RWPE2 (cell line): Measurements from ENCODE around the gene CASTOR1.

ENCODE experiments used
- ATAC-seq: fragments of 200-7000 bp; cut with Tn5 transposase; 3 replicates; pipeline ENCODE4 v1.9.1; 2021; ENCODE audit warnings: low read depth
- DNase-seq: peaks from one replicate; pipeline ENCODE4 v3.0.0-alpha.2; 2020; ENCODE audit warnings: low spot score
- H3K27ac ChIP-seq: fragments of 450-650 bp; 2 replicates; pipeline ENCODE4 v1.5.1; 2017; ENCODE audit warnings: mild to moderate bottlenecking; ENCODE audit not compliant: poor library complexity, severe bottlenecking
- H3K27me3 ChIP-seq: fragments of 250-450 bp; sonication (Bioruptor Pico); 2 replicates; pipeline ENCODE4 v1.5.1; 2021; ENCODE audit warnings: mild to moderate bottlenecking, moderate library complexity; ENCODE audit not compliant: insufficient read depth, poor library complexity, severe bottlenecking
- H3K36me3 ChIP-seq: fragments of 250-450 bp; sonication (Bioruptor Pico); 2 replicates; pipeline ENCODE4 v1.5.1; 2020; ENCODE audit warnings: low read depth, mild to moderate bottlenecking, moderate library complexity
- H3K4me1 ChIP-seq: fragments of 250-450 bp; sonication (Bioruptor Pico); 2 replicates; pipeline ENCODE4 v1.5.1; 2021; ENCODE audit warnings: mild to moderate bottlenecking, moderate library complexity; ENCODE audit not compliant: insufficient read depth, poor library complexity, severe bottlenecking
- H3K4me3 ChIP-seq: fragments of 250-450 bp; sonication (Bioruptor Pico); 2 replicates; pipeline ENCODE4 v1.5.1; 2021; ENCODE audit warnings: mild to moderate bottlenecking, moderate library complexity; ENCODE audit not compliant: severe bottlenecking
- H3K9me3 ChIP-seq: fragments of 250-450 bp; sonication (Bioruptor Pico); 2 replicates; pipeline ENCODE4 v1.5.1; 2021; ENCODE audit warnings: mild to moderate bottlenecking, moderate library complexity; ENCODE audit not compliant: severe bottlenecking
- TF ChIP-seq, protein P1 (sequence below): fragments of 450-650 bp; IDR thresholded peaks from one replicate; pipeline ENCODE4 v1.5.1; 2017; ENCODE audit warnings: mild to moderate bottlenecking, moderate library complexity; ENCODE audit not compliant: poor library complexity, severe bottlenecking

CASTOR1 gene

DNA sequence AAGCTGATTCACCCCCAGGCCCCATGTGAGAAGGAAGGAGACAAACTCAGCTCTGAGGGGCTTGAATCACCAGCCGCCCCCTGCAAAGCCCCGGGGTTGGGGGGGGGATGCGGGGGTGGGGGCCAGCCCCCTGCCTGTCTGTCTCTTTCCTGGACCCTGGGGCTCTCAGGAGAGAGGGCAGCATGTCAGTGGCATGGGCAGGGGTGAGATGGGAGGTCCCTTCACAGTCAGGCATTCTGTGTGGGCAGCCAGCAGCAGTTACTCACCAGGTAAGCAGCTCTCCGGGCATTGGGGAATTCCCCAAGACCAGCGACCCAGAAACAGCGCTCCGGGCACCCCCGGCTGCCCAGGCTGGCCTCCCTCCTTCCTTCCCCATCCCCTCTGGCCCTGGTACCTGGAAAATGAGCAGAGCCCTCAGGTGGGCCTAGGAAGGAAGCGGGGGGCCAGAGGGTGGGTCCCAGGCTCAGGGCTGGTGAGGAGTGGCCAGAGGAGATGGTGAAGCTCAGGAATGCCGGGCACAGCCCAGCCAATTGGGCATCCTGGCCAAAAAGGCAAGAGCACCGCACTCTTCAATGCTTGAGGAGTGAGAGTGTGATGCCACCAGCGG is 38.5 kb downstream of the CASTOR1 start:
- Histone ChIP-seq H3K4me1 (peaks cover 14% of the 10 kb centered on the region), H3K4me3 (no peak overlapping the region), H3K27me3 (no peaks in the 10 kb centered on the region), H3K36me3 (no peaks in the 10 kb centered on the region), H3K27ac (peak overlapping the region; percentile 46), H3K9me3 (no peaks in the 10 kb centered on the region)
- TF ChIP-seq, protein P1, sequence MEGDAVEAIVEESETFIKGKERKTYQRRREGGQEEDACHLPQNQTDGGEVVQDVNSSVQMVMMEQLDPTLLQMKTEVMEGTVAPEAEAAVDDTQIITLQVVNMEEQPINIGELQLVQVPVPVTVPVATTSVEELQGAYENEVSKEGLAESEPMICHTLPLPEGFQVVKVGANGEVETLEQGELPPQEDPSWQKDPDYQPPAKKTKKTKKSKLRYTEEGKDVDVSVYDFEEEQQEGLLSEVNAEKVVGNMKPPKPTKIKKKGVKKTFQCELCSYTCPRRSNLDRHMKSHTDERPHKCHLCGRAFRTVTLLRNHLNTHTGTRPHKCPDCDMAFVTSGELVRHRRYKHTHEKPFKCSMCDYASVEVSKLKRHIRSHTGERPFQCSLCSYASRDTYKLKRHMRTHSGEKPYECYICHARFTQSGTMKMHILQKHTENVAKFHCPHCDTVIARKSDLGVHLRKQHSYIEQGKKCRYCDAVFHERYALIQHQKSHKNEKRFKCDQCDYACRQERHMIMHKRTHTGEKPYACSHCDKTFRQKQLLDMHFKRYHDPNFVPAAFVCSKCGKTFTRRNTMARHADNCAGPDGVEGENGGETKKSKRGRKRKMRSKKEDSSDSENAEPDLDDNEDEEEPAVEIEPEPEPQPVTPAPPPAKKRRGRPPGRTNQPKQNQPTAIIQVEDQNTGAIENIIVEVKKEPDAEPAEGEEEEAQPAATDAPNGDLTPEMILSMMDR: no peak
- ATAC-seq: peak; percentile 90
- no peak for DNase-seq

DNA sequence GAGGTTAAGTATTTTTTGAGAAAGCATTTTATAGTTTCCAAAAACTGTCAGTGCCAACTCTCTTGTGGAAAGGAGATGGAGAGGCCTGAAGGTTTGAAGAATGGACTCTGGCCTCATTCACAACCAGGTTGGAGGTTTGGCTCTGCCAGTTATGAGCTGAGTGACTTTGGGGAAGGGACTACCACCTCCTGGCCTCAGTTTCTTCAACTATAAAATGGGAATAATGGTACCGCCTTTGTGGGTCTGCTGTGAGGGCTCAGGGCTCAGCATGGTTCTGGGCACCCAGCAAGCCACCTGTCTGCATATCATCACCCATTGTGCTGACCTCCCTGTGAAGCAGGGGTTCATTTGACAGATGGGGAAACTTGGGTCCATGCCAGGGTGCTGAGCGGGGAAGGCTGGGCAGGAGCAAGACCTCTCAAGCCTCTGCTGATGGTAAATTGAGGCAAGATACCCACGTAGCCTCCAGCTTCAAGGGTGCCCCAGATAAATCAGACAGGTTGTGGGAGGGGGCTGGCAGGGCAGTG is 39.2 kb downstream of the CASTOR1 start:
- Histone ChIP-seq H3K27ac (peak overlapping the region; percentile 46), H3K4me3 (no peak overlapping the region), H3K9me3 (no peaks in the 10 kb centered on the region), H3K27me3 (no peaks in the 10 kb centered on the region), H3K4me1 (peaks cover 18% of the 10 kb centered on the region), H3K36me3 (no peaks in the 10 kb centered on the region)
- DNase-seq (no peak), ATAC-seq (no peak)
- TF ChIP-seq, protein P1: no peak

DNA sequence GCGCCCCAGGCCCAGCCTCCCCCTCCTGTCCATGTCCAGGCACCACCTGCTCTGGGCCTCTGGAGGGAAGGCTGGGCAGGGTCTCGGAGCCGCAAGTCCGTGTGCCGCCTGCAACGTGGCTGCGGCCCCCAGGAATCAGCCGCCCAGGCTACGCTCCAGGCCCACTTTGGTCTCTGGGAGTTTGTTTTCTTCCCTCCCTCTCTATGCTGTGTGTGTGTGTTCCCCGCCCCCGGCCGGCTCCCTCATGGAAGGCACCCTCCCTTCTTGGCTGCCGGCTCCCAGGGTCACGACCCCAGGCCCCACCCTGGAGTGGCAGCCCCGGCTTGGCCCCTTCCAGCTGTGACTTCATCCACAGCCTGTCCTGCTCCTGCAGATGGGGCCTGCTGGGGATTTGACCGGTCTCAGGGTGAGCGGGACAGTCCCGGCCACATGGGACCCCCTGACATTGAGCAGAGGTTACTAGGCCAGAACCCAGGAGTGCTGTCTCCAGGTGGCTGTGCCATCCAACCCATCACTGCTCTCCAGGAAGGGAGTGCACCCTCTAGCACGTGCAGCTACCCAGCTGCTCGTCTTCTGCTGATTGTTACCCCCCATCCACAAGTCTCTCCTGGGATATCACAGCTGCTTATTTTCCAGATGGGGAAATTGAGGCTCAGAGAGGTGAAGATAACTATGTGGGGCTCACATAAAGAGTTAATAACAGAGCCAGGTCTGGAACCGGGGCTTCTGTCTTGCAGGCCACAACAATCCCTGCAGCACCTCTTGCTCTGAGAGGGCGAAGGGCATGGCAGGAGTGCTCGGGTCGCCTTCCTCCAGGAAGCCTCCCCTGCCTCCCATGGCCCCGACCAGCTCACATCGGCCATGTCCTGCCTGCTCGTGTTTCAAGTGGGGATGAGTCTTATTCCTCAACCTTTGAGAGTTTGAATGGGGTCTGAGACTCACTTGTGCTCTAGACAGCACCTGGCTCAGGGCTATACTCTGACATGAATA is 40.0 kb downstream of the CASTOR1 start:
- TF ChIP-seq, protein P1: no peak
- DNase-seq: no peak
- H3K4me3 ChIP-seq: no peak overlapping the region

DNA sequence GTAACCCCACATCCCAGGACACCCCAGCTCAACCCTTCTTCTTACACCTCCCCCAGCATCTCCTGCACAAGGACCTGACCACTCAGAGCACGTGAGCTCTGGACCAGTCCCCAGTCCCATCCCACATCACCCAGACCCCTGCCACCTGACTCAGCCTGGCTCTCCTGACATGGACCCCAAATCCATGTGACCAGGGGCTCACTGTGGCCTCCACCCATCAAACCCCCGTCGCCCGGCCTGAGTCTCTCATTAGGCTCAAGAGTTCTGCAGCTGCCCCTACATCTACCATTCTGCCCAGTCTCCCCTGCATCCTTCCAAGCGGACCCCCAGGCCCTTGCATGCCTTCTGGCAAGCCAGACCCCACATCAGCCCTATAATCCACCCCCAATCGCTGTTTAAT is 40.8 kb downstream of the CASTOR1 start:
- TF ChIP-seq, protein P1: no peak
- Histone ChIP-seq H3K27ac (no peak overlapping the region), H3K4me1 (peaks cover 18% of the 10 kb centered on the region), H3K36me3 (no peaks in the 10 kb centered on the region), H3K9me3 (no peaks in the 10 kb centered on the region), H3K27me3 (no peaks in the 10 kb centered on the region), H3K4me3 (no peak overlapping the region)
- no peak for DNase-seq
- ATAC-seq: no peak

More for the DNA sequence above, 40.0 kb downstream of the CASTOR1 start:
- Histone ChIP-seq H3K27ac (no peak overlapping the region), H3K4me1 (peaks cover 18% of the 10 kb centered on the region), H3K36me3 (no peaks in the 10 kb centered on the region), H3K9me3 (no peaks in the 10 kb centered on the region), H3K27me3 (no peaks in the 10 kb centered on the region)
- ATAC-seq: no peak
